ENCODE results near the gene PSMA7.

PSMA7 gene

GRCh38 chr20:62096421-62097380 lies 46.5 kb downstream of the PSMA7 start:
- DNase-seq (ENCODE audit: low read depth in 1 of 2, low spot score in 1 of 2): no peak

GRCh38 chr20:62089393-62089792 lies 53.8 kb downstream of the PSMA7 start:
- no peak for DNase-seq (ENCODE audit: low read depth in 1 of 2, low spot score in 1 of 2)

- no peak for DNase-seq (ENCODE audit: low read depth in 1 of 2, low spot score in 1 of 2)
Observed at GRCh38 chr20:62088258-62089127, 54.7 kb downstream of the PSMA7 start.

GRCh38 chr20:62087632-62088031 lies 55.6 kb downstream of the PSMA7 start:
- no peak for DNase-seq (ENCODE audit: low read depth in 1 of 2, low spot score in 1 of 2)

GRCh38 chr20:62087227-62087626 lies 56.0 kb downstream of the PSMA7 start:
- no peak for DNase-seq (ENCODE audit: low read depth in 1 of 2, low spot score in 1 of 2)
